ENCODE data around the gene PAM.

Gene PAM

GRCh38 chr5:102781359-102781758, 26.3 kb downstream of the PAM start:
- no peak for DNase-seq (ENCODE audit: low read depth)

- no peak for DNase-seq (ENCODE audit: low read depth)
These were observed 26.7 kb downstream of the PAM start for GRCh38 chr5:102781786-102782185.

GRCh38 chr5:102782217-102782872, 27.2 kb downstream of the PAM start:
- no peak for DNase-seq (ENCODE audit: low read depth)

DNA sequence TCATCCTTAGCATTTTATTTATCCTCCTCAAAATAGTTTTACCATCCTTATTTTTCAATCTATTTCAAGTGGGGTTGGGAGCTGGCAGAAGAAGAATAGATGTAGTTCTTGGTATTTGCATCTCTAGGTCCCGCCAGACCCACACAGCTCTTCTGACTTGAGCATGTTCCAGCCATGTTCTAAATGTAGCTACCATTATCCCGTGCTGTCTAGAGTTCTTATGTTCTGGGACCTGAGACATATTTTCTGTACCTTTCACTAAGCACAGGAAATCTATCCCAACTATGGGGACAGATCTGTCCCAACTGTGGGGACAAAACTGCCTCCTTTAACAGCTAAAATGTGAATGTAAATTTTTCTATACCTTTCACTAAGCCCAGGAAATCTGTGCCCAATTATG, 32.0 kb downstream of the PAM start:
- no peak for DNase-seq (ENCODE audit: low read depth)

- no peak for DNase-seq (ENCODE audit: low read depth)
These were observed 33.7 kb downstream of the PAM start for GRCh38 chr5:102788788-102789187.

DNA sequence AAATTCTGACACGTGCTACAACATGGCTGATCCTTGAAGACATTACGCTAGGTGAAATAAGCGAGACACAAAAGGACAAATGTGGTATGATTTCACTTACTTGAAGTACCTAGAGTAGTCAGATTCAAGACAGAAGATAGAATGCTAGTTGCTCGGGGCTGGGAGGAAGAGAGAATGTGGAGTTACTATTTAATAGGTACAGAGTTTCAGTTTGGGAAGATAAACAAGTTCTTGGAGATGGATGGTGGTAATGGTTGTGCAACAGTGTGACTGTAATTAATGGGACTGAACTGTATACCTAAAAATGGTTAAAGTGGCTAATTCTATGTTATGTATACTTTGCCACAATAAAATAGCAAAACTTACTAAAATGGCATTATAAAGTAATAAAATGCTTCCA, 34.4 kb downstream of the PAM start:
- DNase-seq (ENCODE audit: low read depth), result no peak

DNA sequence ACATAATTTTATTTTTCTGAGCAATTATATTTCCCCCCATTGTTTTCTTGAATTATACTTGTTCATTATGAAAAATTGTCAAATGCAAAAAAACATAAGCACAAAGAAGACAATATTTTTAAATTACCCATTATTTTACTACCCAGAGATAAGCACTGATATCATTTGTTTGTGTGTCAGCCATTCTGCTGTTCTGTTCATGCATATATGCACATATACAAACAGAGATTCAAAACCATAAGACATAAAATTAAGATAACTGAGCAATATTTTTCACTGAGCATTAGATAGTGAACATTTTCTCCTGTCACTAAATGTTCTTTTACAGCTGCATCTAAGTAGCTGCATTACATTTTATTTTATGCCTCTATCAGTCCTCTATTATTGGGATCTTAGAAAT, 35.6 kb downstream of the PAM start:
- no peak for DNase-seq (ENCODE audit: low read depth)

DNA sequence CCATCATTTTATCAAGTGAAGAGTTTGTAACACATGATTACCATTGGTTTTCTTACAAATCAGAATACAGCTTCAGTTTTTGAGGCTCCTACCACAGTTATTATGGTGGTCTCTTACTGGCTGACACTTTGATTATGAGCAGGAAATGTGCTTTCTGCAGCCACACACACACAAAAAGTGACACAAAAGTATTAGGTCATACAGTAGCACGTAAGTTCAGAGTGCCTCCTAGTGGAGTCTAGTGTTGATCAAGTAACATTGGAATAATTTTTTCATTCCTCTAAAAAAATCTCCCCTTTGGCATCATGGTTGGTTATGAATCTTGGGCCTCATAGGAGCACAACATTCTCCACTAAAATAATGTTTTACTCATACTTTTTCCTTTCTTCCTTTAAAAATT, 37.6 kb downstream of the PAM start:
- no peak for DNase-seq (ENCODE audit: low read depth)

- DNase-seq (ENCODE audit: low read depth), result no peak
These were observed 38.9 kb downstream of the PAM start for GRCh38 chr5:102794047-102794446.

DNA sequence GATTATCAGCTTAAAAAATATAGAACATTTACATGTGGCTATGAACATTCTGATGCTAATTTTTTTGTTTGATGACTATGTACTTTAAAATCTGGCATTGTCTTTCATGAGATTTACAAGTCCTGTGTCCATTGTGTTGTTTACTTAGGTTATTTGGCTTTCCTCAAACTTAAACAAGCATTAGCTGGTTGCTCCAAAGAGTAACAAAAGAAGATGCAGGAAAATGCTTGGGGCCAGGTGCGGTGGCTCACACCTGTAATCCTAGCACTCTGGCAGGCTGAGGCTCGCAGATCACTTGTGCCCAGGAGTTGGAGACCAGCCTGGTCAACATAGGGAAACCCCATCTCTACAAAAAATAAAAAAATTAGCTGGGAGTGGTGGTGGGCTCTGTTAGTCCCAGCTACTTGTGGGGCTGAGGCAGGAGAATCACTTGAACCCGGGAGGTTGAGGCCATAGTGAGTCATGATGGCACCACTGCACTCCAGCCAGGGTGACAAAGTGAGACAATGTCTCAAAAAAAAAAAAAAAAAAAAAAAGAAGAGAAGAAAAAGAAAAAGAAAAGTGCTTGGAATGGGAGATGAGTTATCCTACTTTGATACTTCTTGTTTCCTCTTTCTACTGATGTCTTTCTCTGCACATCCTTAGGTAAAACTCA, 39.7 kb downstream of the PAM start:
- DNase-seq (ENCODE audit: low read depth), result no peak

GRCh38 chr5:102795526-102795925, 40.4 kb downstream of the PAM start:
- DNase-seq (ENCODE audit: low read depth), result no peak

GRCh38 chr5:102796009-102796408, 40.9 kb downstream of the PAM start:
- no peak for DNase-seq (ENCODE audit: low read depth)

DNA sequence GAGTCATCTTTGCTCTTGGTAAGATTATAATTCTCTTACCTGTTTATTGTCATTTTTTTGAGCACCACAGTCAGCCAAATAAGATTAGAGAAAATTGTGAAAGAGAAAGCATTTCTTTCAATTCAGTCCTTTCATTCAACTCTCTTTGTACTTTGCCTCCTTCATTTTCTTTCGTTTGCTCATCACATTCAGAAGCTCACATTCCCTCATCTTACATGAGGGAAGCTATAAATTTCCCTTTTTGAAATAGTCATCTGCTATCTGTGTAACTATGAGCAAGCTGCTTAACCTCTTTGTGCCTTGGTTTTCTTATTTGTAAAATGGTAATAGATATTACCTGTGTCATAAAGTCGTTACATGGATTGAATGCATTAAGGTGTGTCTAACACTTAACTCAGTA, 41.4 kb downstream of the PAM start:
- DNase-seq (ENCODE audit: low read depth), result no peak

- DNase-seq (ENCODE audit: low read depth), result no peak
These were observed 42.3 kb downstream of the PAM start for GRCh38 chr5:102797322-102797884.

DNA sequence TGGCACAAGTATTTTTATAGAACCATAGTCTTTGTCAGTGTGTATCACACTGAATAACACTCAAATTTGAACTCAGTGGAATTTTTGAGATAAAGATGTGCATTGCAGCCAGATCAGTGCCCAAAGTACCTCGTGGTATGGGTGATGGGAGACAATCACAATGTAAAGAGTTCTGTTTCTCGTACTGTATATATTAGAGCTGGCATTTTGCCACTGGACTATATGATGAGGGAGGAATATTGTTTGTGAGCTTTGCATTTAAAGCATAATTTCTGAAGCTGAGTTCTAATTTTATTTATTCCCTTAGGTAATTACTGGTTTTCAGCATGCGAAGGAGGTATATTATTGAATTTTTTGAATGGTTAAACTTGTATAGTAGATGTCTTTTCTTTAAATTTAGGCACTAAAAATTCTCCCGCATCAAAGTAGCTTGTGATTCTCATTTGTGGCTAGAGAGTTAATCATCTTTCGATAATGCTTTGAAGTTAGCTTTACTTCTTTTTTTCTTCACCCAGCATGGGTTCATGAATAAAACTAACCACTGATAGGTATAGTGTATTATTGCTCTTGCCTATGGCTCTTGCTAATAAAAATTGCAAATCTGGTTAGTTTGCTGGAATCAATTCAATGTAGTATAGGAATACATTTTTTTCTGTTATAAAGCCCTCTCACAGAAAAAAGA, 43.1 kb downstream of the PAM start:
- DNase-seq (ENCODE audit: low read depth), result no peak

DNA sequence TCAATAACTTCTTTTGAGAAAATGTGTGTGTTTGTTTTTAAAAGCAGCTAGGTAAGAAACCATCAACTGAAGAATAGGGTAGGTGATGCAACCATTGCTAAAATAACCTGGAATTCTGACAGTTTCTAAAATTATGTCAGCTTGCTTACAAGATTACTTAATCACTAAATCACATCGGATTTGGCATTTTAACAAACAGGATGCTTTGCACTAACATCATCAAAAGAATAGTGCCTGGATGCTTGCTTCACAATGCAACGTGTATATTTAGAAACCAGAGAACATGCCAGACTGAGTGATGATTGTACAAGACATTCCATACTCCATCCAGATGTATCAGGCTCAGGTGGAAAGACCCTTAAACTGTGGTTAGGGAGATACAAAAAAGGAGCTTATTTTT, 43.9 kb downstream of the PAM start:
- DNase-seq (ENCODE audit: low read depth), result no peak

DNA sequence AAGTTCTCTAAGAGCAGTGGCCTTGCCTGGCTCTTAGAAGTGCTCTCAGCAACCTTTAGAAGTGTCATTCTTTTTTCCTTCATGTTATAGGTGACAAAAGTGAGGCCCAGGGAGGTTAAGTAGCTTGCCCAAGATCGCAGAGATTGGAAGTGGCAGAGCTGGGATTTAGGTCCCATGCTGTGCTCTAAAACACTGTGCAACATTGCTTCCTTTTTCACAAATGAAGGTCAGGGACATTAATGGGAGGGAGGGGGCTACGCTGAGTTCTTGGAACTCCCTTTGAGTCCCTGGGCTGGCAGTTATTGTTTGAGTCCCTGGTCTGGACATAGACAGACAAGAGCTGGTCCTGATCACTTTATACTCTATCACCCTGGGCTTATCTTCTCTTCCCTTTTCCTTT, 45.3 kb downstream of the PAM start:
- DNase-seq (ENCODE audit: low read depth), result no peak

DNA sequence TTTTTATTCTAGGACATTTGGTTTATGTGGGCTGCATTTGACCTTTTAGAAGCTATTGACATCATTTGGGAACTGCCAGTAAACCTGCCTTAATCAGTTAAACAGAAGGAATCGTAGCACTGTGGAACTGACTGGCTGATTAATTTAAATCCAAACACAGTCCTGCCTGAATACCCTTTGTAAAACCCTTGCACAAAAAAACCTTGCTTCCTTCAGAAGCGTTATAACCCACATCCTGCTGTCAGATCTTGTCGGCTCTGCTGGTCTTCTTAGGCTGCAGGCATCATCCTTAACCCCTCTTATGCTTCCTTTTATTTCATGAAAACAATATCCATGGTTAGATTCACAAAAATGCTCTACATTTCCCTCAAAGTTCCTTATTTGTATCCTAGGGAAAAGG, 46.3 kb downstream of the PAM start:
- no peak for DNase-seq (ENCODE audit: low read depth)

- no peak for DNase-seq (ENCODE audit: low read depth)
These were observed 47.8 kb downstream of the PAM start for GRCh38 chr5:102802708-102803458.

DNA sequence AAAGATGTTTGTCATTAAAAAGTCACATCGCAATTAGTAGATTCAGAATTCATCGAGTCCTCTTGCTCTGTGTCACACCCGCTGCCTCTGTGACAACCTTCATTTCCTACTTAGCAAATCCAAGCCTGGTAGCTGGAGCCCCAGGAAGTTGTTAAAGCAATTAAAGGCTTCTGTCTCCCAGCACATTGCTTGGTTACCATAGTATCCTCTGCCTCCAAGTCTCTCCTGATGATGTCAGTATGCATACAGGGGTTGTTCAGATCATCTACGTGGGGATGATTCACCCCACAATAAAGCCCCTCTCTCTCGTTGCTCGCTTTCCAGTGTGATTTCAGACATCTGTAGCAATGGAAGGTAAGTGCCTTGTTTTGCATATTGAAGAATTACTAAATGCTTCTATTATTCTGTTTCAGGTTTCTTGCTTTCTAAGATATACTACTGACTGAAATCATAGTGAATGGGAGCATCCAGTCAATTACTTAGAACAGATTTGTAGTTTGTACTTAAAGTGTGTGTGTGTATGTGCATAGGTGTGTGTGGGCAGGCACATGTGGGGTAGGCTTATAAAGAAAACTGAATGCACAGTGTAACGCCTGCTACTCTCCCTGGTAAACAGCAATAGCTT, 52.9 kb downstream of the PAM start:
- no peak for DNase-seq (ENCODE audit: low read depth)

GRCh38 chr5:102809033-102809432, 53.9 kb downstream of the PAM start:
- DNase-seq (ENCODE audit: low read depth), result no peak

GRCh38 chr5:102811972-102812371, 56.9 kb downstream of the PAM start:
- DNase-seq (ENCODE audit: low read depth), result no peak
